A673 (cell line): ENCODE results near the gene IER3. TPM values are rescaled to one million over a fixed set of nuclear protein-coding genes. Genes with fewer than 3 reads are reported as not detected.
"Not testable (repeated sequence)": the region's sequence is repeated elsewhere in the genome, so short reads cannot be mapped to it uniquely, and the experiment has no call there.

ENCODE experiments used
- BruUV-seq: library from RNA; stranded (reverse); fragments of 400-500 nt; replicated peaks from 2 replicates; lab custom pipeline; 2021; lab: Mats Ljungman, UMichigan
- CTCF ChIA-PET: fragments of 300-600 bp; sonication (Branson Sonifier 250); formaldehyde crosslinking; loops from one replicate; lab custom pipeline; 2022; ENCODE audit warnings: antibody characterized with exemption; lab: Charles Lee
- POLR2A ChIA-PET: fragments of 300-600 bp; sonication (Branson Sonifier 250); formaldehyde crosslinking; loops from one replicate; lab custom pipeline; 2022; ENCODE audit warnings: antibody characterized with exemption; ENCODE audit not compliant: low non-redundant PET; lab: Charles Lee
- DNase-seq: peaks from one replicate; pipeline ENCODE4 v3.0.0-alpha.2; 2015; ENCODE audit warnings: low spot score
- H3K27ac ChIP-seq: fragments of 200-600 bp; sonication (generic); 2 replicates; pipeline ENCODE4 v1.5.1; 2016; ENCODE audit warnings: mixed run types, low read depth, mild to moderate bottlenecking, mixed read lengths, antibody characterized with exemption, low read length; ENCODE audit not compliant: poor library complexity, severe bottlenecking
- H3K27me3 ChIP-seq: fragments of 200-600 bp; sonication (generic); replicated peaks from 2 replicates; pipeline ENCODE4 v1.6.1; 2017; ENCODE audit warnings: mixed run types, low read depth, mild to moderate bottlenecking, mixed read lengths, antibody characterized with exemption, low read length; ENCODE audit not compliant: insufficient read depth, poor library complexity
- H3K36me3 ChIP-seq: fragments of 200-600 bp; sonication (generic); 2 replicates; pipeline ENCODE4 v1.6.1; 2016; ENCODE audit warnings: mixed run types, mild to moderate bottlenecking, mixed read lengths, antibody characterized with exemption, low read length; ENCODE audit not compliant: insufficient read depth, poor library complexity, severe bottlenecking
- H3K4me1 ChIP-seq: fragments of 200-600 bp; sonication (generic); 2 replicates; pipeline ENCODE4 v1.6.1; 2017; ENCODE audit warnings: mixed run types, mild to moderate bottlenecking, mixed read lengths, antibody characterized with exemption, low read length; ENCODE audit not compliant: insufficient read depth, poor library complexity, severe bottlenecking
- H3K4me3 ChIP-seq: fragments of 200-600 bp; sonication (generic); 2 replicates; pipeline ENCODE4 v1.5.1; 2016; ENCODE audit warnings: low read depth, mixed run types, mild to moderate bottlenecking, mixed read lengths, low read length; ENCODE audit not compliant: poor library complexity, severe bottlenecking
- H3K9me3 ChIP-seq: fragments of 200-600 bp; sonication (generic); 2 replicates; pipeline ENCODE4 v1.6.1; 2016; ENCODE audit warnings: mixed run types, low read depth, mild to moderate bottlenecking, mixed read lengths, antibody characterized with exemption, low read length; ENCODE audit not compliant: poor library complexity, severe bottlenecking
- CTCF ChIP-seq: fragments of 300-800, 200-600 bp; sonication (generic); conservative IDR thresholded peaks from 2 replicates; pipeline ENCODE4 v1.5.1; 2017; ENCODE audit warnings: low read depth, mild to moderate bottlenecking, antibody characterized with exemption, low read length, moderate library complexity, mixed read lengths
- EZH2 ChIP-seq: fragments of 200-600 bp; sonication (generic); IDR thresholded peaks from 2 replicates; pipeline ENCODE4 v1.6.1; 2017; ENCODE audit warnings: borderline replicate concordance, low read depth, mild to moderate bottlenecking, mixed read lengths, antibody characterized with exemption, low read length; ENCODE audit not compliant: poor library complexity, severe bottlenecking
- intact Hi-C: fragments of 100-400 bp; cut with micrococcal nuclease; formaldehyde crosslinking; loops from one replicate; pipeline ENCODE4 v1.10.0; 2022; ENCODE audit not compliant: unreplicated experiment
- total RNA-seq: library from RNA; stranded (reverse); gene quantifications from 2 replicates; pipeline ENCODE4 v1.2.3, GENCODE V29; 2021

IER3 gene
- total RNA-seq, 1 experiment from 2014 or later = 34.6 TPM

DNA sequence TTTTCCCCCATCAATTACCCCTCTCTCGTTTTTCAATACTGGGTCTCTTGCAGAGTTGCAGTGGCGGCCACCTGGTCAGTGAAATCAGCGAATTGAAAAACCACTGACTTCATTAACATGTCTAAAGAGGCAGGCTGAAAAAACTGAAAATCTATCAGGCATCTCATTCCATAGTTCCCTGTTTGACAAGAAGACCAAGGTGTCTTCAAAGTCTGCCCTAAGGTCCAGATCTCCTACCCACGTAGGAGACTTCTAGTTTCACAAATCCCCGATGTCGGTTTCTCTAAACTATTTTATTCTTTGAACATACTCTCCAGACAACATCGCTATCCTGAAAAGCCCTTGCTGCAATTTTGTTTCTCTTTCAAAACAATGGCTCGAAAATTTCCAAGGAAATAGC lies 25.0 kb downstream of the IER3 start:
- ChIA-PET POLR2A (interaction anchor here (0.6 kb wide), 1 partner anchor 479 kb away, joined by 4 read pairs; no protein-coding TSS in a partner anchor), CTCF (no interaction called here)
- H3K9me3 ChIP-seq = no peaks in the 10 kb centered on the region
- TSS peak; percentile 69 for BruUV-seq
- peak overlapping the region; percentile 98 for H3K27ac ChIP-seq
- no peak for DNase-seq
- H3K27me3 ChIP-seq = no peaks in the 10 kb centered on the region
- TF ChIP-seq EZH2 = no peak
- TF ChIP-seq CTCF = no peak
- H3K4me1 ChIP-seq = peaks cover 30% of the 10 kb centered on the region
- peak overlapping the region; percentile 94 for H3K4me3 ChIP-seq
- H3K36me3 ChIP-seq = peaks cover 39% of the 10 kb centered on the region
- intact Hi-C loops = no loop called here

- TF ChIP-seq CTCF = 0 out of 2 replicates have a peak, but pooled peaks have one; percentile 0
- POLR2A ChIA-PET = interaction anchor here (0.6 to 1.0 kb wide), 2 partner anchors 29 to 80 kb away, joined by 3 read pairs; no protein-coding TSS in a partner anchor
- Histone ChIP-seq H3K36me3 (peaks cover 39% of the 10 kb centered on the region), H3K4me1 (peaks cover 24% of the 10 kb centered on the region), H3K4me3 (peak overlapping the region; percentile 50), H3K27ac (peak overlapping the region; percentile 94)
- CTCF ChIA-PET, DNase-seq, H3K27me3 ChIP-seq, H3K9me3 ChIP-seq: not testable (repeated sequence)
- intact Hi-C loops = loop anchor here (1.0 to 2.0 kb wide), 2 partner anchors 27 to 101 kb away; partner anchors contain the start of genes MRPS18B, NRM and PPP1R10
- BruUV-seq = TSS peak; percentile 40
Measured at GRCh38 chr6:30717845-30718720, 26.3 kb downstream of the IER3 start.

DNA sequence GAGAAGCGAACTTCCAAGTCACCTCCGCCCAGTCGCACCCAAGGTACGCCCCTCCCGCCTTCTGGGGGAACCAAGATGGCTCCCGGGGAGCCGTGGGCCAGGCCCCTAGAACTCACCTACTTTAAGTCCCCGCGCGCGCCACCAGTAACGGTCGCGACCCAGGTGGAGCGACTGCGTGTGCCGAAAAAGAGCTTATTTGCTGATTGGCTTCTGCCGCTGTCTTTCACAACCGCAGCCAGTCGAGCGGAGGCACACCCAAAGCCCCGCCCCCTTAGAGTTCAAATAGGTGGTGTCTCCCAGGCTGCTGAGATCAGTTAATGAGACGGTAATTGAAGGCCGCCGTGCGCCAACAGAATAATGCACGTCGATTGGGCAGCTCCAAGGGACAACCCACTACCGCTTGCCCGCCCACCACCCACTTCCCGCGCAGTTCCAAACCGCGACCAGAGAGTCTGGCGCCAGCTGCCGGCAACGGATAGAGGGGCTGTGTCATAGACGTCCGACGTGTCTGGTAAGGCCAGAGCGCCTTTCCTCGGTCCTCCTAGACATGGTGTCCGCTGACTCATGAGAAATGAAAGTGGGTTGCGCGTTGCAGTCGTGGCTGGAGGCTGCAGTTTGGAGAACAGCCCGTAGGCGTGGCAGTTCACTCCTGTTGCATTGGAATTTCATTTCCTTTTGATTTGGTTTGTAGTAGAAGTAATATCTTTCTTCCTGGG lies 27.1 kb downstream of the IER3 start, which contains the start of gene MDC1:
TSS of gene MDC1 (minus strand) at position 153 of the 716 bp plus-strand sequence. CDS start 2,106 bp downstream, outside the sequence.
- intact Hi-C loops = loop anchor here (1.0 to 2.0 kb wide), 2 partner anchors 26 to 100 kb away; partner anchors contain the start of genes MRPS18B, NRM and PPP1R10
- ChIA-PET POLR2A (interaction anchor here (0.6 to 1.0 kb wide), 5 partner anchors 10 to 164 kb away, joined by 3 to 4 read pairs (median 3); no protein-coding TSS in a partner anchor), CTCF (interaction anchor here (0.6 to 0.8 kb wide), 2 partner anchors 38 to 682 kb away, joined by 3 to 5 read pairs; no protein-coding TSS in a partner anchor)

More for the DNA sequence above, 27.1 kb downstream of the IER3 start, which contains the start of gene MDC1:
- peak; percentile 100 for DNase-seq
- Histone ChIP-seq H3K27ac (peak within 1 kb of the TSS; percentile 94), H3K27me3 (no peaks in the 10 kb centered on the region), H3K4me1 (peaks cover 19% of the 10 kb centered on the region), H3K4me3 (peak within 1 kb of the TSS; percentile 50), H3K36me3 (peaks cover 38% of the 10 kb centered on the region), H3K9me3 (no peaks in the 10 kb centered on the region)
- TF ChIP-seq EZH2 (no peak), CTCF (peak; percentile 24; the same call in 1 of the 2 replicates)
- no TSS peak for BruUV-seq
